ENCODE data around the gene ANKRD29. TPM values are rescaled to one million over a fixed set of nuclear protein-coding genes. Genes with fewer than 3 reads are reported as not detected.
A peak's percentile ranks its signal among the peaks of the same experiment; 100 is the strongest.

ANKRD29 gene
- total RNA-seq, 2 experiments from 2014 or later, result not detected

DNA sequence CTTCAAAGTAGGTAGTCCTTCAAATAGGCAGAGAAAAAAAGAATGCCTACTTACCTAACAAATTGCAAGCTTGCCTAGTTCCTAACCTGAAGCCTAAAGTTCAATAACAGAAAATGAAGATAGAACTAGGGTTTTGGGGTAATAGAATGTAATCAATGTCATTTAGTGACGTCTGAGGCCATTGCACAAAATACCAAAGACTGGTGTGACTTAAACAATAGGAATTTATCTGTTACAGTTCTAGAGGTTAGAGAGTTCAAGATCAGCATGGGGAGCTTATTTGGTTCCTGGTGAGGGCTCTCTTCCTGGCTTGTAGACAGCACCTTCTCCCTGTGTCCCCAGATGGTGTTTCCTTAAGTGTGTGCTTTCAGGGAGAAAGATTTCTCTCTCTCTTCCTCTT is 71.7 kb downstream of the ANKRD29 start:
- ChIA-PET POLR2A (interaction anchor here (0.7 to 0.8 kb wide), 3 partner anchors 8 to 146 kb away, joined by 3 read pairs; no protein-coding TSS in a partner anchor), CTCF (ENCODE audit: unreplicated experiment) (no interaction called here)
- H3K4me2 ChIP-seq (ENCODE audit: low read length), result no peak overlapping the region

DNA sequence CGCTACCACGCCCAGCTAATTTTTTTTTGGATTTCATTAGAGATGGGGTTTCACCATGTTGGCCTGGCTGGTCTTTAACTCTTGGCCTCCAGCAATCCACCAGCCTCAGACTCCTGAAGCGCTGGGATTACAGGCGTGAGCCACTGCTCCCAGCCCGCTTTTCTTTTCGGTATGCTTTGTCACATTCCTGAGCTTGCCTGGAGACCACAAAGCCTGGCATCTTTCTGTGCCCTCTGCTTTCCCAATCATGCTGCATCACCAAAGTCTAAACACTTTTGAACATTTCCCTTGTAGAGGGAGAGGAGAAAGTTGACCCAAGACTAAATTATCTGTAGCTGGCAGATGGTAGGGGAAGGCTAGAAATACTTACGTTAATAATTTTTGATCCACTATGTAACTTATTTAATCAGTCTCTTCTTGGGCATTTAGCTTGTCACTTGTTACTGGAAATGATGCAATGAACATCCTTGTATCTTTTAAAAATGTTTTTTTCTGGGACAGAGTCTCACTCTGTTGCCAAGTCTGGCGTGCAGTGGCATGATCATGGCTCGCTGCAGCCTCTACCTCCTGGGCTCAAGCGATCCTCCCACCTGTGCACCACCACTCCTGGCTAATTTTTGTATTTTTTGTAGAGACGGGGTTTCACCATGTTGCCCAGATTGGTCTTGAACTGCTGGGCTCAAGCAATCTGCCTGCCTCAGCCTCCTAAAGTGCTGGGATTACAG is 73.7 kb downstream of the ANKRD29 start:
- BruUV-seq (replicated peaks), result no TSS peak
- CTCF ChIA-PET (ENCODE audit: unreplicated experiment), result no interaction called here
- POLR2A ChIA-PET, result interaction anchor here (0.6 to 1.6 kb wide), 3 partner anchors 53 to 91 kb away, joined by 3 to 4 read pairs (median 3); no protein-coding TSS in a partner anchor
- Histone ChIP-seq H3K4me2 (ENCODE audit: low read length) (no peak overlapping the region), H3K9me3 (ENCODE audit: low read length) (no peaks in the 10 kb centered on the region), H3K9me2 (ENCODE audit: insufficient read depth, low read length) (no peaks in the 10 kb centered on the region), H3K79me2 (ENCODE audit: insufficient read depth, low read depth, low read length) (peaks cover 20% of the 10 kb centered on the region; the same call in 1 of the 2 replicates), H4K20me1 (ENCODE audit: insufficient read depth, low read length) (no peaks in the 10 kb centered on the region), H3K27ac (ENCODE audit: low read depth, low read length, poor library complexity, severe bottlenecking) (no peak overlapping the region), H3K4me3 (ENCODE audit: low read depth, low read length, poor library complexity, severe bottlenecking) (no peak overlapping the region), H3K4me1 (ENCODE audit: insufficient read depth, low read length, poor library complexity, severe bottlenecking) (peaks cover 21% of the 10 kb centered on the region), H3K36me3 (ENCODE audit: insufficient read depth, low read length) (peaks cover 3% of the 10 kb centered on the region; the same call in 1 of the 2 replicates), H2AFZ (ENCODE audit: low read length) (no peak overlapping the region)
- DNase-seq (ENCODE audit: low spot score), result no peak
- intact Hi-C loops (cut with micrococcal nuclease; ENCODE audit: unreplicated experiment), result loop anchor here (5.0 to 10.0 kb wide), 2 partner anchors 164 to 452 kb away; partner anchors contain the start of gene CABLES1
- TF ChIP-seq, protein P1, sequence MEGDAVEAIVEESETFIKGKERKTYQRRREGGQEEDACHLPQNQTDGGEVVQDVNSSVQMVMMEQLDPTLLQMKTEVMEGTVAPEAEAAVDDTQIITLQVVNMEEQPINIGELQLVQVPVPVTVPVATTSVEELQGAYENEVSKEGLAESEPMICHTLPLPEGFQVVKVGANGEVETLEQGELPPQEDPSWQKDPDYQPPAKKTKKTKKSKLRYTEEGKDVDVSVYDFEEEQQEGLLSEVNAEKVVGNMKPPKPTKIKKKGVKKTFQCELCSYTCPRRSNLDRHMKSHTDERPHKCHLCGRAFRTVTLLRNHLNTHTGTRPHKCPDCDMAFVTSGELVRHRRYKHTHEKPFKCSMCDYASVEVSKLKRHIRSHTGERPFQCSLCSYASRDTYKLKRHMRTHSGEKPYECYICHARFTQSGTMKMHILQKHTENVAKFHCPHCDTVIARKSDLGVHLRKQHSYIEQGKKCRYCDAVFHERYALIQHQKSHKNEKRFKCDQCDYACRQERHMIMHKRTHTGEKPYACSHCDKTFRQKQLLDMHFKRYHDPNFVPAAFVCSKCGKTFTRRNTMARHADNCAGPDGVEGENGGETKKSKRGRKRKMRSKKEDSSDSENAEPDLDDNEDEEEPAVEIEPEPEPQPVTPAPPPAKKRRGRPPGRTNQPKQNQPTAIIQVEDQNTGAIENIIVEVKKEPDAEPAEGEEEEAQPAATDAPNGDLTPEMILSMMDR (conservative IDR thresholded peaks at IDR 0.05; ENCODE audit: low read length), result no peak

More for the DNA sequence above, 71.7 kb downstream of the ANKRD29 start:
- peaks cover 7% of the 10 kb centered on the region for H3K4me1 ChIP-seq (ENCODE audit: insufficient read depth, low read length, poor library complexity, severe bottlenecking)
- no peak overlapping the region for H2AFZ ChIP-seq (ENCODE audit: low read length)
- H3K9me2 ChIP-seq (ENCODE audit: insufficient read depth, low read length), result no peaks in the 10 kb centered on the region
- TF ChIP-seq, protein P1 (conservative IDR thresholded peaks at IDR 0.05; ENCODE audit: low read length), result no peak
- no peak for TF ChIP-seq EZH2phosphoT487 (IDR thresholded peaks at IDR 0.05; ENCODE audit: borderline replicate concordance, low read depth, low read length)
- intact Hi-C loops (cut with micrococcal nuclease; ENCODE audit: unreplicated experiment), result no loop called here
- no peaks in the 10 kb centered on the region for H3K9me3 ChIP-seq (ENCODE audit: low read length)
- H3K4me3 ChIP-seq (ENCODE audit: low read depth, low read length, poor library complexity, severe bottlenecking), result no peak overlapping the region
- H3K79me2 ChIP-seq (ENCODE audit: insufficient read depth, low read depth, low read length), result no peaks in the 10 kb centered on the region; the same call in 1 of the 2 replicates
- no TSS peak for BruUV-seq (replicated peaks)
- no peaks in the 10 kb centered on the region for H4K20me1 ChIP-seq (ENCODE audit: insufficient read depth, low read length)
- no peaks in the 10 kb centered on the region for H3K36me3 ChIP-seq (ENCODE audit: insufficient read depth, low read length)
- DNase-seq (ENCODE audit: low spot score), result no peak
- H3K27ac ChIP-seq (ENCODE audit: low read depth, low read length, poor library complexity, severe bottlenecking), result no peak overlapping the region

DNA sequence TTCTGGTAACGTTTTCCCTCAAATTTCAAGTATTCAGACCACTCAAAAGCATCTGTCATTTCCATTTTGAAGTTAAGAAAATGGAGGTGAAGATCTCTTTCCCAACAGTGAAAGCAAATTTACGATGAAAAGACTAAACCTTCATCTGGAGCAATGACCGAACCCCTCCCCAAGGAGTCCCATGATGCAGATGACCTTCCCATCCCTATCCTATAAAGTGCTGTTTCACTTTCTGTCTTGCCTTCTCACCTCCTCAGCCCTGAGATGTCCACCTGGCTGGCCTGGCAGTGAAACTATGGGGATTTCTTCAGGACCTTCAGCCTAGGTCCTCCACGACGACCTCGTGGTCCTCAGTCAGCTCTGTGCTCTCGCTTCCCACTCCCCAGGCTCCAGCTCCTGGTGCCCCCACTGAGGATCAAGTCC is 75.5 kb downstream of the ANKRD29 start:
- H3K79me2 ChIP-seq (ENCODE audit: insufficient read depth, low read depth, low read length), result peaks cover 25% of the 10 kb centered on the region; the same call in 1 of the 2 replicates
- no peak for DNase-seq (ENCODE audit: low spot score)
- H3K9me2 ChIP-seq (ENCODE audit: insufficient read depth, low read length), result no peaks in the 10 kb centered on the region
- no peaks in the 10 kb centered on the region for H4K20me1 ChIP-seq (ENCODE audit: insufficient read depth, low read length)
- peak overlapping the region; percentile 77; the same call in 1 of the 2 replicates for H2AFZ ChIP-seq (ENCODE audit: low read length)
- H3K9me3 ChIP-seq (ENCODE audit: low read length), result no peaks in the 10 kb centered on the region
- peaks cover 7% of the 10 kb centered on the region; the same call in 1 of the 2 replicates for H3K36me3 ChIP-seq (ENCODE audit: insufficient read depth, low read length)
- peak overlapping the region; percentile 94 for H3K4me2 ChIP-seq (ENCODE audit: low read length)
- ChIA-PET POLR2A (interaction anchor here (0.7 to 1.6 kb wide), 3 partner anchors 12 to 89 kb away, joined by 3 to 5 read pairs (median 4); no protein-coding TSS in a partner anchor), CTCF (ENCODE audit: unreplicated experiment) (no interaction called here)
- peaks cover 22% of the 10 kb centered on the region for H3K4me1 ChIP-seq (ENCODE audit: insufficient read depth, low read length, poor library complexity, severe bottlenecking)
- no peak for TF ChIP-seq EZH2phosphoT487 (IDR thresholded peaks at IDR 0.05; ENCODE audit: borderline replicate concordance, low read depth, low read length)
- TF ChIP-seq, protein P1 (conservative IDR thresholded peaks at IDR 0.05; ENCODE audit: low read length), result no peak
- peak overlapping the region; percentile 87 for H3K4me3 ChIP-seq (ENCODE audit: low read depth, low read length, poor library complexity, severe bottlenecking)
- TSS peak; percentile 86 for BruUV-seq (replicated peaks)
- H3K27ac ChIP-seq (ENCODE audit: low read depth, low read length, poor library complexity, severe bottlenecking), result peak overlapping the region; percentile 85
- intact Hi-C loops (cut with micrococcal nuclease; ENCODE audit: unreplicated experiment), result loop anchor here (1.0 to 10.0 kb wide), 4 partner anchors 71 to 788 kb away; partner anchors contain the start of gene CABLES1

Measured in OCI-LY7 (cell line).